ENCODE data around the gene MKS1.

DNA sequence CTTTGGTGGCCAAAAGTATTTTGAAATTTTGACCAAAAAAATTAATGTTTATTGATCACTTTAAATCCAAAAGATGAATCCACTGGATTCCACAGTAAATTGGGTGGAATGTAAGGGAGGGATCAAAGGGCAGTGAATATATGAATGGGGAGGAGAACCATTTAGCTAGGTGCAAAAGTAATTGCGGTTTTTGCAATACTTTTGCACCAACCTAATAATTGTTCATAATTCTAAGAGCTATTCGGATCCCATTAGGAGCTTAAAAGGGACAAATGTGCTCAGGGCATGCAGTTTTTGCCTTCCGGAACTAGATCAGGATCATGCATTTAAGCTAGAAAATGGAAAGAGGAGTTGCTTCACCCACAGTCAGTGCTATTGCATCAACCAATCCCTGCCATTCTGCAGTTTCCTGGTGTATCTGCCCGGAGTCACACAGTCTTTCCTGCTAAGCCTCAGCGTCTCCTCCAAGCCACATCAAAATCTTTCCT is 19.1 kb upstream of the MKS1 start, which contains the start of gene LPO:
- TF ChIP-seq RAD21 (conservative IDR thresholded peaks at IDR 0.05) (no peak), CTCF (IDR thresholded peaks at IDR 0.05; ENCODE audit: poor library complexity, severe bottlenecking) (no peak), POLR2AphosphoS5 (IDR thresholded peaks at IDR 0.05) (no peak), EZH2 (IDR thresholded peaks at IDR 0.05; ENCODE audit: borderline replicate concordance, insufficient read depth, low read length, poor library complexity, severe bottlenecking) (no peak)
